Activated CD4-positive, alpha-beta T cell treated with anti-CD3 and anti-CD28 coated beads, Interleukin-2, amount 50 U/mL, for 24 hours (primary cell): Measurements from ENCODE around the gene TMEM135.
"Not testable (repeated sequence)": the region's sequence is repeated elsewhere in the genome, so short reads cannot be mapped to it uniquely, and the experiment has no call there.

Experiments used
- DNase-seq, 2 donors: peaks; one replicate each; pipeline ENCODE4 v3.0.0-alpha.2; 2020; ENCODE audit warnings: low read depth in 1 of 2, low spot score in 1 of 2

The TMEM135 gene

GRCh38 chr11:87254562-87254961, 216.8 kb downstream of the TMEM135 start:
- no peak for DNase-seq

- DNase-seq, result no peak
These were observed 217.9 kb downstream of the TMEM135 start for GRCh38 chr11:87255589-87255988.

- no peak for DNase-seq
These were observed 219.1 kb downstream of the TMEM135 start for GRCh38 chr11:87256694-87257340.

- DNase-seq, result no peak
These were observed 220.6 kb downstream of the TMEM135 start for GRCh38 chr11:87258171-87258833.

- DNase-seq, result no peak
These were observed 222.0 kb downstream of the TMEM135 start for GRCh38 chr11:87259736-87260135.

GRCh38 chr11:87260811-87261210, 223.1 kb downstream of the TMEM135 start:
- DNase-seq, result no peak

- DNase-seq, result no peak
These were observed 225.6 kb downstream of the TMEM135 start for GRCh38 chr11:87263264-87263838.

- no peak for DNase-seq
These were observed 226.2 kb downstream of the TMEM135 start for GRCh38 chr11:87263979-87264378.

GRCh38 chr11:87265132-87265531, 227.4 kb downstream of the TMEM135 start:
- DNase-seq, result no peak

- DNase-seq, result no peak
These were observed 228.2 kb downstream of the TMEM135 start for GRCh38 chr11:87265979-87266378.

- no peak for DNase-seq
These were observed 229.0 kb downstream of the TMEM135 start for GRCh38 chr11:87266751-87267150.

- DNase-seq, result not testable (repeated sequence)
These were observed 234.2 kb downstream of the TMEM135 start for GRCh38 chr11:87271951-87272350.

- DNase-seq, result no peak
These were observed 237.4 kb downstream of the TMEM135 start for GRCh38 chr11:87275176-87275575.

GRCh38 chr11:87280143-87280542, 242.4 kb downstream of the TMEM135 start:
- no peak for DNase-seq

- no peak for DNase-seq
These were observed 243.8 kb downstream of the TMEM135 start for GRCh38 chr11:87281496-87281895.

GRCh38 chr11:87284306-87284705, 246.6 kb downstream of the TMEM135 start:
- no peak for DNase-seq

- not testable (repeated sequence) for DNase-seq
These were observed 247.9 kb downstream of the TMEM135 start for GRCh38 chr11:87285674-87286073.

- DNase-seq, result no peak
These were observed 248.6 kb downstream of the TMEM135 start for GRCh38 chr11:87286338-87286737.

GRCh38 chr11:87290304-87290922, 252.7 kb downstream of the TMEM135 start:
- peak in 1 of 2 donors; percentile 28 for DNase-seq

- no peak for DNase-seq
These were observed 254.9 kb downstream of the TMEM135 start for GRCh38 chr11:87292598-87292997.

- no peak for DNase-seq
These were observed 257.5 kb downstream of the TMEM135 start for GRCh38 chr11:87295237-87295636.

- no peak for DNase-seq
These were observed 258.9 kb downstream of the TMEM135 start for GRCh38 chr11:87296627-87297026.
